ENCODE results near the gene BLVRA.

- TF ChIP-seq, protein P1, sequence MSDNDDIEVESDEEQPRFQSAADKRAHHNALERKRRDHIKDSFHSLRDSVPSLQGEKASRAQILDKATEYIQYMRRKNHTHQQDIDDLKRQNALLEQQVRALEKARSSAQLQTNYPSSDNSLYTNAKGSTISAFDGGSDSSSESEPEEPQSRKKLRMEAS (IDR thresholded peaks at IDR 0.05), result no peak
- TF ChIP-seq, protein P2, sequence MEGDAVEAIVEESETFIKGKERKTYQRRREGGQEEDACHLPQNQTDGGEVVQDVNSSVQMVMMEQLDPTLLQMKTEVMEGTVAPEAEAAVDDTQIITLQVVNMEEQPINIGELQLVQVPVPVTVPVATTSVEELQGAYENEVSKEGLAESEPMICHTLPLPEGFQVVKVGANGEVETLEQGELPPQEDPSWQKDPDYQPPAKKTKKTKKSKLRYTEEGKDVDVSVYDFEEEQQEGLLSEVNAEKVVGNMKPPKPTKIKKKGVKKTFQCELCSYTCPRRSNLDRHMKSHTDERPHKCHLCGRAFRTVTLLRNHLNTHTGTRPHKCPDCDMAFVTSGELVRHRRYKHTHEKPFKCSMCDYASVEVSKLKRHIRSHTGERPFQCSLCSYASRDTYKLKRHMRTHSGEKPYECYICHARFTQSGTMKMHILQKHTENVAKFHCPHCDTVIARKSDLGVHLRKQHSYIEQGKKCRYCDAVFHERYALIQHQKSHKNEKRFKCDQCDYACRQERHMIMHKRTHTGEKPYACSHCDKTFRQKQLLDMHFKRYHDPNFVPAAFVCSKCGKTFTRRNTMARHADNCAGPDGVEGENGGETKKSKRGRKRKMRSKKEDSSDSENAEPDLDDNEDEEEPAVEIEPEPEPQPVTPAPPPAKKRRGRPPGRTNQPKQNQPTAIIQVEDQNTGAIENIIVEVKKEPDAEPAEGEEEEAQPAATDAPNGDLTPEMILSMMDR (IDR thresholded peaks at IDR 0.05), result no peak
- no peak for TF ChIP-seq FOSL2 (IDR thresholded peaks at IDR 0.05)
- no peak for TF ChIP-seq FOSL2 (CRISPR knock-in tag; IDR thresholded peaks at IDR 0.05)
- no peak for TF ChIP-seq POLR2A (IDR thresholded peaks at IDR 0.05; ENCODE audit: low read length)
- TF ChIP-seq SMC3 (IDR thresholded peaks at IDR 0.05), result no peak
- TF ChIP-seq, protein P3, sequence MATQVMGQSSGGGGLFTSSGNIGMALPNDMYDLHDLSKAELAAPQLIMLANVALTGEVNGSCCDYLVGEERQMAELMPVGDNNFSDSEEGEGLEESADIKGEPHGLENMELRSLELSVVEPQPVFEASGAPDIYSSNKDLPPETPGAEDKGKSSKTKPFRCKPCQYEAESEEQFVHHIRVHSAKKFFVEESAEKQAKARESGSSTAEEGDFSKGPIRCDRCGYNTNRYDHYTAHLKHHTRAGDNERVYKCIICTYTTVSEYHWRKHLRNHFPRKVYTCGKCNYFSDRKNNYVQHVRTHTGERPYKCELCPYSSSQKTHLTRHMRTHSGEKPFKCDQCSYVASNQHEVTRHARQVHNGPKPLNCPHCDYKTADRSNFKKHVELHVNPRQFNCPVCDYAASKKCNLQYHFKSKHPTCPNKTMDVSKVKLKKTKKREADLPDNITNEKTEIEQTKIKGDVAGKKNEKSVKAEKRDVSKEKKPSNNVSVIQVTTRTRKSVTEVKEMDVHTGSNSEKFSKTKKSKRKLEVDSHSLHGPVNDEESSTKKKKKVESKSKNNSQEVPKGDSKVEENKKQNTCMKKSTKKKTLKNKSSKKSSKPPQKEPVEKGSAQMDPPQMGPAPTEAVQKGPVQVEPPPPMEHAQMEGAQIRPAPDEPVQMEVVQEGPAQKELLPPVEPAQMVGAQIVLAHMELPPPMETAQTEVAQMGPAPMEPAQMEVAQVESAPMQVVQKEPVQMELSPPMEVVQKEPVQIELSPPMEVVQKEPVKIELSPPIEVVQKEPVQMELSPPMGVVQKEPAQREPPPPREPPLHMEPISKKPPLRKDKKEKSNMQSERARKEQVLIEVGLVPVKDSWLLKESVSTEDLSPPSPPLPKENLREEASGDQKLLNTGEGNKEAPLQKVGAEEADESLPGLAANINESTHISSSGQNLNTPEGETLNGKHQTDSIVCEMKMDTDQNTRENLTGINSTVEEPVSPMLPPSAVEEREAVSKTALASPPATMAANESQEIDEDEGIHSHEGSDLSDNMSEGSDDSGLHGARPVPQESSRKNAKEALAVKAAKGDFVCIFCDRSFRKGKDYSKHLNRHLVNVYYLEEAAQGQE (IDR thresholded peaks at IDR 0.05), result no peak
- no peak for TF ChIP-seq EHMT2 (IDR thresholded peaks at IDR 0.05; ENCODE audit: low read depth)
- no peak for TF ChIP-seq MAZ (IDR thresholded peaks at IDR 0.05; ENCODE audit: borderline replicate concordance, low read depth, low read length)
- TF ChIP-seq JUN (IDR thresholded peaks at IDR 0.05), result no peak
- TF ChIP-seq, protein P4, sequence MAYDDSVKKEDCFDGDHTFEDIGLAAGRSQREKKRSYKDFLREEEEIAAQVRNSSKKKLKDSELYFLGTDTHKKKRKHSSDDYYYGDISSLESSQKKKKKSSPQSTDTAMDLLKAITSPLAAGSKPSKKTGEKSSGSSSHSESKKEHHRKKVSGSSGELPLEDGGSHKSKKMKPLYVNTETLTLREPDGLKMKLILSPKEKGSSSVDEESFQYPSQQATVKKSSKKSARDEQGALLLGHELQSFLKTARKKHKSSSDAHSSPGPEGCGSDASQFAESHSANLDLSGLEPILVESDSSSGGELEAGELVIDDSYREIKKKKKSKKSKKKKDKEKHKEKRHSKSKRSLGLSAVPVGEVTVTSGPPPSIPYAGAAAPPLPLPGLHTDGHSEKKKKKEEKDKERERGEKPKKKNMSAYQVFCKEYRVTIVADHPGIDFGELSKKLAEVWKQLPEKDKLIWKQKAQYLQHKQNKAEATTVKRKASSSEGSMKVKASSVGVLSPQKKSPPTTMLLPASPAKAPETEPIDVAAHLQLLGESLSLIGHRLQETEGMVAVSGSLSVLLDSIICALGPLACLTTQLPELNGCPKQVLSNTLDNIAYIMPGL (CRISPR knock-in tag; IDR thresholded peaks at IDR 0.05; ENCODE audit: borderline replicate concordance), result no peak
- TF ChIP-seq HOXB5 (CRISPR knock-in tag; IDR thresholded peaks at IDR 0.05), result no peak
- no peak for TF ChIP-seq HES2 (IDR thresholded peaks at IDR 0.05)
Observed at GRCh38 chr7:43850348-43851116, 92.1 kb downstream of the BLVRA start.
